H7 (cell line): ENCODE data around the gene RHOH. TPM values are rescaled to one million over a fixed set of nuclear protein-coding genes. Genes with fewer than 3 reads are reported as not detected.
"Not testable (repeated sequence)": the region's sequence is repeated elsewhere in the genome, so short reads cannot be mapped to it uniquely, and the experiment has no call there.

Experiments
- DNase-seq: peaks from one replicate; pipeline ENCODE4 v3.0.0; 2012
- H3K27me3 ChIP-seq: 2 replicates; pipeline ENCODE4 v1.6.0; 2011; ENCODE audit warnings: mild to moderate bottlenecking, low read length; ENCODE audit not compliant: control insufficient read depth, insufficient read depth
- H3K36me3 ChIP-seq: replicated peaks from 2 replicates; pipeline ENCODE4 v1.5.1; 2011; ENCODE audit warnings: low read length; ENCODE audit not compliant: control insufficient read depth, insufficient read depth
- H3K4me3 ChIP-seq: 2 replicates; pipeline ENCODE4 v1.5.1; 2011; ENCODE audit warnings: low read depth, mild to moderate bottlenecking, control low read depth, low read length, moderate library complexity; ENCODE audit not compliant: insufficient read depth
- total RNA-seq: library from RNA; depleted of rRNA; stranded (reverse); fragments of >200 nt; shearing (Covaris generic); gene quantifications from 2 replicates; pipeline ENCODE4 v1.2.3, GENCODE V29; 2014; rRNA removed

Gene RHOH
- total RNA-seq, 1 experiment from 2014 or later: 2.1 TPM

DNA sequence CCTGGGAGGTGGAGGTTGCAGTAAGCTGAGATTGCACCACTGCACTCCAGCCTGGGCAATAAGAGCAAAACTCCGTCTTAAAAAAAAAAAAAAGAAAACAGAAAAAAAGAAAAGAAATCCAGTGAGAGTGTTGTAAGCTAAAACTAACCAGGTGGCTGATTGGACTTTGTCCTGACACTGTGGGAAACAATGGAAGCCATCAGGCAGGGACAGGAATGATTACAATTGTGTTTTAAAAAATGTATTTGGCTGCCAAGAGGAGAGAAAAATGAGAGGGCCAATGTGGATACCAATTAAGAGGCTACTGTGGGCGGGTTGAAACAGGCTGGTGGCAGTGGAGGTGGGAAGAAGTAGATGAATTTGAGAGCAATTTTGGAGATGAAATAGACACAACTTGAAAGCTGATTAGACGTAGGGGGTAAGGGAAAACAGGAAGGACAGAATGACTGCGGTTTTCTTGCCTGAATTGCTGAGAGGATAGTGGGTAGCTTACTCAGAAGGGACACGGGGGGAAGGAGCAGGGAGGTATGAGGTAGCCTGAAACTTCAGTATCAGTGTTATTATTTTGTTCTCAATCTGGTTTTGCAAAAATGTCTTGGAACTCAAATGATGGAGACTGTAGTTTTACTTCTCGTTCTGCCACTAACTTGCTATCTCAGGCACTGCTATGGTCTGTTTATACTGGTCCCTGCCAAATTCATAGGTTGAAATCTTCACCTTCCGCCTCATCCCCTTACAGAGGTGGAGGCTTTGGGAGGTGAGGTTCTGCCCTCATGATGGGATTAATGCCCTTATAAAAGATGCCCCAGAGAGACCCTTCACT, 92.7 kb downstream of the RHOH start:
- Histone ChIP-seq H3K4me3 (no peak overlapping the region), H3K27me3 (no peaks in the 10 kb centered on the region), H3K36me3 (no peaks in the 10 kb centered on the region)
- no peak for DNase-seq

DNA sequence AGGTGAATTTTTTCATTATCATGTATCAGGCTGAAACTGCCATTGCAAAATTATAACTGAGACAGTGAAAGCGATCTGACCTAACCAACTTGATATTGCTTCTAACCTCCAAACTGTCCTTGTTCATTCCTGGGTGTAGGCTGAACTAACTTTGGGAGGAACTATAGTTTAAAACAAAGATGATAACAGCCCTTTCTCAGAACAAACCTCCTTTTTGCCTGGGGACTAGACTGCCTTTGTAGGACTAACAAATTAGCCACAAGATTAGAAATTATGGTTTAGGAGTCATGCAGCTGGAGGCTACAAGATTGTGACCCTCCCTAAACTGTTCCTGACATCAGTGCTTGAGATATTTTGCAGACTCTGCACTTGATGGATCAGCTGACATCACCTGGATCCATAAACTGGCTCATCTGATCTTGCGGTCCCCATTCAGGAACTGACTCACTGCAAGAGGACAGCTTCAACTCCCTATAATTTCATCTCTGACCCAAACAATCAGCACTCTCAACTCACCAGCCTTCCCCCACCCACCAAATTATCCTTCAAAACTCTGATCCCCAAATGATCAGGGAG, 93.9 kb downstream of the RHOH start:
- not testable (repeated sequence) for H3K27me3 ChIP-seq, H3K4me3 ChIP-seq, H3K36me3 ChIP-seq, DNase-seq

DNA sequence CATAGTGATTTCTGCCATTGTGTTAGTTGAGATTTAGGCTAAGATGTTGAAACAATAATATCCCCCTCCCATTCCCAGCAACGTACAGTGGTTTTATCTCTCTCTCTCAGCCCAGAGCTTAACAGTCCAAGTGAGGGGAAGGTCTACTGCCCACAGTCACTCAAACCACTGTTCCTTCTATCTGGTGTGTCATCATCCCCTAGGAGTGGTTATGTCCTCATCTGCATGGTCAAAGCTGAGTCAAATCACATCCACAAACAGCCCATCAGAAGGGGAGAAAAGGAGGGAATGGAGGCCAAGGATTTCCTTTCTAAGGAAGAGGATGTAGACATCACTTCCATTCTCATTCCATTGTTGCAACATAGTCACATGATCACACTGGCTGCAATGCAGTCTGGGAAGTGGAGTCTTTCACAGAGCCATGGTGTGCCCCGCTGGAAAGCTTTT, 95.5 kb downstream of the RHOH start:
- DNase-seq: no peak
- Histone ChIP-seq H3K4me3 (no peak overlapping the region), H3K27me3 (no peaks in the 10 kb centered on the region)

DNA sequence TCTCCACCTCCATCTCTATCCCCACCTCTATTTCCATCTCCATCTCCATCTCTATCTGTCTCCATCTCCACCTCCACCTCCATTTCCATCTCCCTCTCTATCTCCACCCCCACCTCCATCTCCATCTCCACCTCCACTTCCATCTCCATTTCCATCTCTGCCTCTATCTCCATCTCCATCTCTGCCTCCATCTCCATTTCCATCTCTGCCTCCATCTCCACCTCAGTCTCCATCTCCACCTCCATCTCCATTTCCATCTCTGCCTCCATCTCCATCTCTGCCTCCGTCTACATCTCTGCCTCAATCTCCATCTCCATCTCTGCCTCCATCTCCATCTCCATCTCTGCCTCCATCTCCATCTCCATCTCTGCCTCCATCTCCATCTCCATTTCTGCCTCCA, 97.5 kb downstream of the RHOH start:
- Histone ChIP-seq H3K27me3 (no peaks in the 10 kb centered on the region), H3K36me3 (no peaks in the 10 kb centered on the region), H3K4me3 (no peak overlapping the region)
- no peak for DNase-seq

More for the DNA sequence above, 95.5 kb downstream of the RHOH start:
- no peaks in the 10 kb centered on the region for H3K36me3 ChIP-seq

DNA sequence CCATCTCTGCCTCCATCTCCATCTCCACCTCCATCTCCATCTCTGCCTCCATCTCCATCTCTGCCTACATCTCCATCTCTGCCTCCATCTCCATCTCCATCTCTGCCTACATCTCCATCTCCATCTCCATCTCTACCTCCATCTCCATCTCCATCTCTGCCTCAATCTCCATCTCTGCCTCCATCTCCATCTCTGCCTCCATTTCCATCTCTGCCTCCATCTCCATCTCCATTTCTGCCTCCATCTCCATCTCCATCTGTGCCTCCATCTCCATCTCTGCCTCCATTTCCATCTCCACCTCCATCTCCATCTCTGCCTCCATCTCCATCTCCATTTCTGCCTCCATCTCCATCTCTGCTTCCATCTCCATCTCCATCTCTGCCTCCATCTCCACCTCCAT, 98.2 kb downstream of the RHOH start:
- H3K27me3 ChIP-seq, H3K36me3 ChIP-seq, DNase-seq, H3K4me3 ChIP-seq: not testable (repeated sequence)

DNA sequence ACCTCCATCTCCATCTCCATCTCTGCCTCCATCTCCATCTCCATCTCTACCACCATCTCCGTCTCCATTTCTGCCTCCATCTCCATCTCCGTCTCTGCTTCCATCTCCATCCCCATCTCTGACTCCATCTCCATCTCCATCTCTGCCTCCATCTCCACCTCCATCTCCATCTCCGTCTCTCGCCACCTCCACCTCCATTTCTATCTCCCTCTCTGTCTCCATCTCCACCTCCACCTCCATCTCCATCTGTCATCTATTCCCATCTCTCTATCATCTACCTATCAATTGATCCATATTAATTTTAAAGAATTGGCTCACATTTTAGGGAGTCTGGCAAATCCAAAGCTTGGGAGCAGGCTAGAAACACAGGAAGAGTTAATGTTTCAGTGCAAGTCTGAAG, 98.7 kb downstream of the RHOH start:
- Histone ChIP-seq H3K36me3 (no peaks in the 10 kb centered on the region), H3K27me3 (no peaks in the 10 kb centered on the region), H3K4me3 (no peak overlapping the region)
- no peak for DNase-seq

Other genes starting within 250 kb of the RHOH start
- gene PDS5A, start 219.1 kb upstream of the RHOH start, total RNA-seq: 37.1 and 48.6 TPM in 2 replicates
- 18.0 and 20.9 TPM in 2 replicates for gene N4BP2, start 140.2 kb upstream of the RHOH start, total RNA-seq
- 1.6 and 2.8 TPM in 2 replicates for gene CHRNA9, start 138.3 kb downstream of the RHOH start, total RNA-seq